HS-5 (cell line): Measurements from ENCODE around the gene MEG3.

Source experiments
- DNase-seq: peaks from one replicate; pipeline ENCODE4 v3.0.0-alpha.2; 2012; ENCODE audit warnings: low read depth

The MEG3 gene

GRCh38 chr14:100898465-100898864 is 72.5 kb downstream of the MEG3 start:
- DNase-seq = no peak

GRCh38 chr14:100898935-100899883 is 73.3 kb downstream of the MEG3 start:
- DNase-seq = no peak

- no peak for DNase-seq
Measured at GRCh38 chr14:100899884-100900771, 74.2 kb downstream of the MEG3 start.

- no peak for DNase-seq
Measured at GRCh38 chr14:100900837-100901390, 75.0 kb downstream of the MEG3 start.

- DNase-seq = no peak
Measured at GRCh38 chr14:100901391-100902183, 75.7 kb downstream of the MEG3 start.

- no peak for DNase-seq
Measured at GRCh38 chr14:100902295-100903133, 76.6 kb downstream of the MEG3 start.

GRCh38 chr14:100903134-100903468 is 77.2 kb downstream of the MEG3 start:
- no peak for DNase-seq

GRCh38 chr14:100903672-100904185 is 77.8 kb downstream of the MEG3 start, which contains the start of gene RTL1:
TSS of gene RTL1 (minus strand) at chr14:100903722. CDS start at chr14:100884788, 18,934 bp downstream.
- no peak for DNase-seq

- no peak for DNase-seq
Measured at GRCh38 chr14:100904307-100905087, 78.6 kb downstream of the MEG3 start.

- no peak for DNase-seq
Measured at GRCh38 chr14:100905166-100905565, 79.2 kb downstream of the MEG3 start.

GRCh38 chr14:100906420-100906819 is 80.5 kb downstream of the MEG3 start:
- DNase-seq = no peak

GRCh38 chr14:100907240-100907639 is 81.3 kb downstream of the MEG3 start:
- no peak for DNase-seq

GRCh38 chr14:100909439-100909838 is 83.5 kb downstream of the MEG3 start:
- DNase-seq = no peak
